SK-N-MC (cell line): ENCODE measurements around the gene PLA2R1.
A peak's percentile ranks its signal among the peaks of the same experiment; 100 is the strongest.

ENCODE experiments used
- DNase-seq: peaks from one replicate; pipeline ENCODE4 v3.0.0-alpha.2; 2011; ENCODE audit warnings: low read depth, low spot score
- H3K27ac ChIP-seq: fragments of 200-600 bp; sonication (generic); 2 replicates; pipeline ENCODE4 v1.5.1; 2016; ENCODE audit warnings: mixed run types
- H3K36me3 ChIP-seq: fragments of 200-600 bp; sonication (generic); 2 replicates; pipeline ENCODE4 v1.6.1; 2017; ENCODE audit warnings: antibody characterized with exemption, low read length, mixed read lengths; ENCODE audit not compliant: insufficient read depth
- H3K4me3 ChIP-seq: fragments of 200-600 bp; sonication (generic); 2 replicates; pipeline ENCODE4 v1.5.1; 2016
- H3K9ac ChIP-seq: fragments of 200-600 bp; sonication (generic); 2 replicates; pipeline ENCODE4 v1.8.0; 2017; ENCODE audit warnings: mixed run types, mixed read lengths; ENCODE audit not compliant: insufficient read length
- H3K9me3 ChIP-seq: fragments of 200-600 bp; sonication (generic); 2 replicates; pipeline ENCODE4 v1.6.1; 2017; ENCODE audit warnings: low read depth, mild to moderate bottlenecking, antibody characterized with exemption, low read length, moderate library complexity, mixed read lengths
- EZH2 ChIP-seq: fragments of 200-600 bp; sonication (generic); IDR thresholded peaks from one replicate; pipeline ENCODE4 v1.6.1; 2017; ENCODE audit warnings: antibody characterized with exemption
- FOXP2 ChIP-seq: optimal IDR thresholded peaks from 2 replicates; pipeline ENCODE3; 2011; ENCODE audit warnings: mild to moderate bottlenecking, moderate library complexity; ENCODE audit not compliant: insufficient read depth; ENCODE audit errors: extremely low read length, control extremely low read depth
- POLR2AphosphoS5 ChIP-seq: IDR thresholded peaks from 2 replicates; pipeline ENCODE4 v1.6.1; 2012; ENCODE audit warnings: mild to moderate bottlenecking, low read depth, low read length, borderline replicate concordance

Gene PLA2R1

DNA sequence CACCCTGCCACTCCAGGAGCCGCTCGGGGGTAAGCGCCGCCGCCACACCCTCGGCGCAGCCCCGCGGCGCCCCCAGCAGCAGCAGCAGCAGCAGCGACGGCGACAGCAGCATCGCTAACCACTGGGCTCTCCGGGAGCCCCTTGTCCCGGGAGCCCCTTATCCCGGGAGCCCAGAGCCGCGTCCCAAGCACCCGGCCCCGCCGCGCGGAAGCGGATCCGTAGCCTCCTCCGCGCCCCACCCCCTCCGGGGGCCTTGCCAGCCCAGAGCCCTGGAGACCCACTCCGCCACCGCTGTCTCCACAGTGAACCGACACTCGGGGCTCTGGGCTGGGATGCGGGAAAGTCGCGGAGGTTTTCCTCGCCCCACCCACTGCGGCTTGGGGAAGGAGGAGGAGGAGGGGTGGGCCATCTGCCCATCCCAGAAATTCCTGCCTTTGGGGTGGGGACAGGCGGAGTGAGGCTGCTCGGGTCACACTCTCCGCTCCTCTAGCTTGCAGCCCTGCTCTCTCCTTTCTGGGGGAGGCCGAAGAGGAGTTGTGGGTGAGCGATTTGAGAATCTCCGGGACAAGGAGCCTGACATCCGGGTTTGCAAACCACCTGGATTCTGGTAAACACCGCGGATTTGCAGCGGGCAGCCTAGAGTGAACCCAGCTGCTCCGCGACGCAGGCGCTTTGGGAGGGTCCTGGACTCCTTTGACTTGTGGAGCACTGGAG lies at the start of gene PLA2R1:
Gene PLA2R1 (minus strand): TSS at position 324 of the 714 bp plus-strand sequence. CDS start 212 bp downstream, at position 112.
- no peak within 1 kb of the TSS for H3K9ac ChIP-seq

DNA sequence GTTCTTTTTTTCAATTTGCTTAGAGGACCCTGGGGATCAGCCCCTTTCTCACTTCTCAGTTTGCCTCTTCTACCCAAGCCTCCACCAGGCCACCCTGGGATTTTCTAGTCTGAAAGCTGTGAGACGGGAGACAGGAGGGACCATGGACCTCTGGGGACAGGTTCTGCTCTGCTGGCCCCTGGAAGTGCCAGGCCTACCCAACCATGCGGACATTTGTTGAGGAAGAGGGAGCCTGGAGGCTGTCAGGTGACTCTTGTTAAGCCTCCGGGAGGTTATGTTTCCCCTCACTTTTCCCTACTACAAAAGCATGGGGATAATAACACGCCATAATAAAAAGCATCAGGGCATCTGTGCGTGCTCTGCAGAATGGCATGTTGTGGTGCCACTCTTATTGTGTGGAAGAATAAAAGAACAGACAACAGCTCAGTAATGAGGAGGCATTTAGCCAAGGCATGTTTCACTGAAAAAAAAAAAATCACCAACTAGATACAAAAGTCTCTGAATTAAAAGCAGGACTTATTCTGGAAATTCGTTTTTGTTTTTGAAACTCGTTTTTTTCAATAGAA lies 48.3 kb upstream of the PLA2R1 start:
- Histone ChIP-seq H3K9me3 (no peaks in the 10 kb centered on the region), H3K27ac (no peak overlapping the region), H3K4me3 (no peak overlapping the region), H3K36me3 (no peaks in the 10 kb centered on the region), H3K9ac (no peak overlapping the region)
- no peak for TF ChIP-seq POLR2AphosphoS5
- no peak for TF ChIP-seq EZH2
- no peak for TF ChIP-seq FOXP2
- no peak for DNase-seq

More for the DNA sequence above, at the start of gene PLA2R1:
- Histone ChIP-seq H3K36me3 (no peaks in the 10 kb centered on the region), H3K4me3 (no peak within 1 kb of the TSS), H3K27ac (no peak within 1 kb of the TSS), H3K9me3 (no peaks in the 10 kb centered on the region)
- TF ChIP-seq POLR2AphosphoS5, result no peak
- no peak for TF ChIP-seq EZH2
- TF ChIP-seq FOXP2, result no peak
- no peak for DNase-seq

DNA sequence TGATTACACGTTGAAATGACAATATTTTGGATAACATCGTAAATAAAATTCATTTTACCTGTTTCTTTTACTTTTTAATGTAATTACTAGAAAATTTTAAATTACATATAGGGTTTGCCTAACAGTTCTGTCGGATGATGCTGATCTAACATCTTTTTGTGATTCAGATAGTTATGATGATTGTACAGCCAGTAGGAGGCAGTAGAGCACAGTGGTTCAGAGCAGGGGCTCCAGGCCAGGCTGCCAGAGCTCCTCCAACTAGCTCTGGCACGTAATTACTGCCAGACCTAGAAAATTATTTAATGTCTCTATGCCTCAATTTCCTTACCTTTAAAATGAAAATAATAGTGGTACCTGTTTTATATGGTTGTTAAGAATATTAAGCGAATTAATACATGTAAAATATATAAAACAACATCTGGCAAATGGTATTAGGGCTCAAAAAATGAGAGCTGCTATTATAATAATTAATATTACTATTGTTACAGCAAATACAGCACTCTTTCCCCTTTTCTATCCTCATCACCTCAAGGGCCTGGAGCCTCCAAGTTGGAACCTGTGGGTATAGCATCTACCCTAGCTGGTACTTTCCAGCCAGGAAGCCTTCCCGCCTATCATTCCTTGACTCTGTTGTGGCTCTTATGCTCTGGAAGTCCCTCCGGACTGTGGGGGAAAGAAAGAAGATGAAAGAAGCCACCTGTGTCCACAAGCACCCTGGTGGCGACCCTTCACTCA lies 47.7 kb upstream of the PLA2R1 start:
- H3K27ac ChIP-seq, result no peak overlapping the region

DNA sequence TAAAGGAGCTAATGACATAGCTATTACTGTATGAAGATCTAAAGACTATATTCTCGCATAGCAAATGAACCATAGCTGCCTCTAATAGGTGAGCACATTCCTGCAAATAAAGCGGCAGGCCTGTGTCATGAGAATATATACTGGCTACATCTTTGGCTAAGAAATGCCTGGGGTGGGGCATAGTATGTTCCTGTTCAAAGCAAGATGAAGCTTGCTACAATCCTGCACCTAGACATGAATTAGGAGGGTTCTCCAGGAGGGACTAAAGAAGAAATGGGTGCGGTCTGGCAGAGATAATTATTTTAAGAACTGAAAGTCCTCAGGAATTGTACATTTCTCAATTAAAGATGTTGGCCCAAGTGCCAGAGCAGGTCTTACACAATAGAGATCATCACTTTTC lies 46.8 kb upstream of the PLA2R1 start:
- Histone ChIP-seq H3K9me3 (no peaks in the 10 kb centered on the region), H3K36me3 (no peaks in the 10 kb centered on the region), H3K9ac (no peak overlapping the region), H3K4me3 (no peak overlapping the region), H3K27ac (no peak overlapping the region)
- no peak for DNase-seq
- TF ChIP-seq FOXP2, result no peak
- TF ChIP-seq EZH2, result no peak
- no peak for TF ChIP-seq POLR2AphosphoS5

More for the DNA sequence above, 47.7 kb upstream of the PLA2R1 start:
- DNase-seq, result peak; percentile 42
- TF ChIP-seq EZH2, result no peak
- TF ChIP-seq FOXP2, result no peak
- no peak for TF ChIP-seq POLR2AphosphoS5
- no peaks in the 10 kb centered on the region for H3K36me3 ChIP-seq
- H3K9ac ChIP-seq, result no peak overlapping the region
- no peaks in the 10 kb centered on the region for H3K9me3 ChIP-seq
- H3K4me3 ChIP-seq, result no peak overlapping the region

DNA sequence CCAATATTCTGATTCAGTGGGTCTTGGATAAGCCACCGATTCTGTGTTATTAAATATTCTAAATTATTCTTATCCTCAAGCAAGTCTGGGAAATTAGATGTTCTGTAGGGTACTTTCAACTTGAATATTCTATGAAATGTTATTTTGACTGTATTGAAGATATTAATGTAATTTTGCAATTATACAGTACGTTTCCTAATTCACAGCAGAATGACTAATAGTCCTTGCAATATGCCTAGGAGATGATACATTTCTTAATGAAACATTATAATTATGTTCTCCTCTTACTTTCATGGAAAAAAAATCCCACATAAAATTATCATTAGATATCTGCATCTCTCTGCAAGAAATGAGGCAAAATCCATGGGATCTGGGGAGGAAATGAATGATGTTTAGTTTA lies 46.2 kb upstream of the PLA2R1 start:
- no peak for TF ChIP-seq POLR2AphosphoS5
- no peak for TF ChIP-seq FOXP2
- TF ChIP-seq EZH2, result no peak
- Histone ChIP-seq H3K9ac (no peak overlapping the region), H3K9me3 (no peaks in the 10 kb centered on the region), H3K4me3 (no peak overlapping the region), H3K27ac (no peak overlapping the region), H3K36me3 (no peaks in the 10 kb centered on the region)
- no peak for DNase-seq

DNA sequence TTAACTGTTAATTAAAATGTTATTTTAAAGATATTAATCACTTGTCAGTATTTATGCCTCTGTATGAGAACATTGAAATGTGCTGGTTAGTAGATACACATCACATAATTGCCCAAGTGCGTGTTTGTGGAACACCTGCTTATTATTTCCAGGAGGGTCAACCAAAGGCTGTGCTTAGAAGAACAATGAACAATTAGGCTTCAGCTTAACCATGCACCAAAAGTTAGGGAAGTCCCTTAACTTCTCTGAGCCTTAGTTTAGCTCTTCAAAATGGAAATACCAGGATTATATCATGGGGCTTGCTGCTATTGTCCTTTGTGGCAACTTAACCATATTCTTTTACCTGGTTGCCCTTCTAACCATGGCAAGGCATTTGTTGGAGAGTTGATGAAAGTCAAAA lies 43.0 kb upstream of the PLA2R1 start:
- Histone ChIP-seq H3K9ac (no peak overlapping the region), H3K27ac (no peak overlapping the region), H3K9me3 (no peaks in the 10 kb centered on the region), H3K4me3 (no peak overlapping the region), H3K36me3 (no peaks in the 10 kb centered on the region)
- DNase-seq, result no peak
- TF ChIP-seq POLR2AphosphoS5 (no peak), EZH2 (no peak), FOXP2 (no peak)

DNA sequence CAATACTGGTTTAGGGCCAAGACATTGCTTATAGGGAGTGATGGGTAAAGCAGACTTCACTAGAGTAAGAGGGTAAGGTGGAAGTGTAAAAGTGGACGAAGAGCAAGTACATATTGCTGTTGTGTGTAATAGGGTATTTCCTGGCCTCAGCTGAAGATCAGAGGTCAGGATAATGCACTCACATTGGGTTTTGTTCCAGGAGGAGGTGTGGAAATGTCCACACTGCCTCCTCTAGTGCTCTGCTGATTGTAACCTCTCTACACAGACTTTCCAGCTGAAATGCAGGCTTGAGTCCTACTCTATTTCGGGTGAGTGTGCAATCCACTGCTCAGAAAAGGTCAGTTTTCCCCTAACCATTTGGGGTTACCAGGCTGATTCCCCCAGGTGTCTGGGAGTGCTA lies 41.7 kb upstream of the PLA2R1 start:
- no peak overlapping the region for H3K9ac ChIP-seq
- no peaks in the 10 kb centered on the region for H3K36me3 ChIP-seq
- no peak for DNase-seq
- no peak overlapping the region for H3K27ac ChIP-seq
- TF ChIP-seq FOXP2 (no peak), EZH2 (no peak), POLR2AphosphoS5 (no peak)
- H3K9me3 ChIP-seq, result no peaks in the 10 kb centered on the region
- no peak overlapping the region for H3K4me3 ChIP-seq

DNA sequence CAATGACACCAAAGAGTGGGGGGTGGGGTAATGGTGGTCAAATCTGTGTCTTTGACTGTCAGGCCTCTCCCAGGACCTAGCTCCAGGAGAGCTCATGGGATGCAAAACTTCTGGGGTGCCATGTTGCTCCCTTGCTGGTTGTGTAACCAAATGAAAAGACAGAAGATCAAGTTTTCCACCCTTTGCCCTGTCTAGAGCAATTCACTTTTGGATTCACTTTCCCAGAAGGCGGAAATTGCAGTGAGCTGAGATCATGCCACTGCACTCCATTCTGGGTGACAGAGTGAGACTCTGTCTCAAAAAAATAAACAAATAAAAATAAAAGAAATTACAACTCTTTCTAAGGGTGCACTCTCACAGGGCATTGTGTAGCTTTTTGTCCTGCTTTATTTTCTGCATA lies 34.9 kb upstream of the PLA2R1 start:
- no peaks in the 10 kb centered on the region for H3K36me3 ChIP-seq
- TF ChIP-seq POLR2AphosphoS5 (no peak), EZH2 (no peak), FOXP2 (no peak)
- H3K9me3 ChIP-seq, result no peaks in the 10 kb centered on the region
- H3K9ac ChIP-seq, result no peak overlapping the region
- H3K4me3 ChIP-seq, result no peak overlapping the region
- H3K27ac ChIP-seq, result no peak overlapping the region
- no peak for DNase-seq

DNA sequence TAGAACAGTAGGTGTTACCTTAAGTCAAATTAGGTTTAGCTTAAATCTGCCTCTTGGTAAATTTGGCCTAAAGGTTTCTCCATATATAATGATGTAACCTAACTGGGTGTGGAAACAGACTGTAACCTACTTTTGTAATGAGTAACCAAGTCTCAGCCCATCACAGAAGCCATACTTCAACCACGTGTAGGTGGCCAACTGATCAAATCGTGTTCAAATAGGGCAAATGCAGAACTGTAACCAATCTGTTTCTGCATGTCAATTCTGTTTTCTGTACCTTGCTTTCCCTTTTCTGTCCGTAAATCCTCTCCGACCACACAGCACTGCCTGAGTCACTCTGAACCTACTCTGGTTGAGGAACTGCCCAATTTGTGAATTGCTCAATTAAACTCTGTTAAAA lies 34.0 kb upstream of the PLA2R1 start:
- Histone ChIP-seq H3K27ac (no peak overlapping the region), H3K9ac (no peak overlapping the region), H3K9me3 (no peaks in the 10 kb centered on the region), H3K36me3 (no peaks in the 10 kb centered on the region), H3K4me3 (no peak overlapping the region)
- no peak for TF ChIP-seq POLR2AphosphoS5
- TF ChIP-seq FOXP2, result no peak
- no peak for TF ChIP-seq EZH2
- no peak for DNase-seq
